Adrenal gland (tissue), 5 donors: ENCODE data around the gene GNAQ.

ENCODE experiments used
- CTCF ChIP-seq, 6 experiments: fragments of 450-650 bp in 4 of 6; fragments of 200-600 bp in 2 of 6; sonication (generic) in 1 of 6; IDR thresholded peaks; 1 replicate in 5 of 6; 2 replicates in 1 of 6; pipeline versions ENCODE4 v1.5.1 to v1.8.0; 2016 to 2021; ENCODE audit warnings: antibody characterized with exemption in 6 of 6, mild to moderate bottlenecking in 2 of 6, moderate library complexity in 1 of 6
- POLR2A ChIP-seq, 2 donors: fragments of 450-650 bp; IDR thresholded peaks; one replicate each; pipeline ENCODE4 v1.6.1; 2017; ENCODE audit warnings: antibody characterized with exemption in 2 of 2, mild to moderate bottlenecking in 2 of 2, moderate library complexity in 1 of 2
- donor health status: DM: no; HTN: no; CAD: no.

GRCh38 chr9:77810637-77811119 lies 220.9 kb downstream of the GNAQ start:
- no peak for TF ChIP-seq CTCF (IDR thresholded peaks at IDR 0.05)
- no peak for TF ChIP-seq POLR2A (IDR thresholded peaks at IDR 0.05)
